Motor neuron (in vitro differentiated cells): Measurements from ENCODE around the gene SLC25A26. TPM values are rescaled to one million over a fixed set of nuclear protein-coding genes. Genes with fewer than 3 reads are reported as not detected.

Source experiments
- ATAC-seq, 8 experiments: fragments of 200-7000 bp; cut with Tn5 transposase; replicated peaks in 6 of 8; 2 replicates each; pipeline ENCODE4 v1.8.0; 2021; ENCODE audit warnings: mild to moderate bottlenecking in 8 of 8, moderate library complexity in 8 of 8
- H3K27ac ChIP-seq, 2 donors: fragments of 250-450 bp; sonication (Bioruptor Pico); 2 replicates each; pipeline ENCODE4 v1.9.0; 2021; ENCODE audit warnings: antibody characterized with exemption in 2 of 2, mild to moderate bottlenecking in 2 of 2, moderate library complexity in 1 of 2
- H3K4me1 ChIP-seq, 2 donors: fragments of 250-450 bp; sonication (Bioruptor Pico); replicated peaks in 1 of 2; 2 replicates each; pipeline ENCODE4 v1.6.1; 2021; ENCODE audit warnings: antibody characterized with exemption in 2 of 2, mild to moderate bottlenecking in 2 of 2, moderate library complexity in 1 of 2
- H3K4me3 ChIP-seq, 5 donors: fragments of 250-450 bp; sonication (Bioruptor Pico); 2 replicates each; pipeline ENCODE4 v1.9.0; 2021; ENCODE audit warnings: antibody characterized with exemption in 5 of 5, mild to moderate bottlenecking in 5 of 5, moderate library complexity in 4 of 5
- WGBS, 10 experiments: fragments of 450-650 bp; shearing (Covaris generic); methylation state at CpG; one replicate each; pipeline ENCODE4 v1.0.0; 2022; 5-methylcytosine and 5-hydroxymethylcytosine counted together
- in situ Hi-C, 9 experiments: fragments of 400-800 bp; cut with MboI; loops; one replicate each; pipeline ENCODE4 v1.15.0; 2021; ENCODE audit warnings: low sequenced_read_pairs in 9 of 9, low pct_unique_long_range_greater_than_20kb in 2 of 9; ENCODE audit not compliant: unreplicated experiment in 9 of 9
- total RNA-seq, 8 experiments: library from RNA; unstranded; fragments of 300-600 nt; gene quantifications; 2 replicates each; pipeline versions ENCODE4 v1.2.3 to v1.2.4, GENCODE V29; 2022

The SLC25A26 gene
- total RNA-seq, 8 experiments from 2014 or later, result 13.7 to 26.7 (median 19.4) TPM

GRCh38 chr3:66427951-66428474 lies 207.2 kb downstream of the SLC25A26 start:
- Histone ChIP-seq H3K27ac (no peak overlapping the region), H3K4me3 (no peak overlapping the region), H3K4me1 (peaks cover 14 to 17% of the 10 kb centered on the region in 2 donors)
- in situ Hi-C loops, result no loop called here
- 47 to 100% (median 90%) methylated on average over 1 to 5 of the region's 5 CpGs for WGBS, 10 experiments
- no peak for ATAC-seq

Other genes with a start within 250 kb of the SLC25A26 start
- gene MAGI1, start 182.1 kb upstream of the SLC25A26 start, total RNA-seq, result 10 to 100 TPM; 25.3 to 66.3 (median 38.2) TPM